GM21447 (cell line): ENCODE results near the gene SNRNP70.

Experiments used
- ATAC-seq: cut with Tn5 transposase; IDR thresholded peaks from one replicate; pipeline ENCODE4 v1.9.1; 2021; ENCODE audit not compliant: unreplicated experiment

Gene SNRNP70

GRCh38 chr19:49101160-49101559, 15.9 kb downstream of the SNRNP70 start:
- ATAC-seq: no peak

DNA sequence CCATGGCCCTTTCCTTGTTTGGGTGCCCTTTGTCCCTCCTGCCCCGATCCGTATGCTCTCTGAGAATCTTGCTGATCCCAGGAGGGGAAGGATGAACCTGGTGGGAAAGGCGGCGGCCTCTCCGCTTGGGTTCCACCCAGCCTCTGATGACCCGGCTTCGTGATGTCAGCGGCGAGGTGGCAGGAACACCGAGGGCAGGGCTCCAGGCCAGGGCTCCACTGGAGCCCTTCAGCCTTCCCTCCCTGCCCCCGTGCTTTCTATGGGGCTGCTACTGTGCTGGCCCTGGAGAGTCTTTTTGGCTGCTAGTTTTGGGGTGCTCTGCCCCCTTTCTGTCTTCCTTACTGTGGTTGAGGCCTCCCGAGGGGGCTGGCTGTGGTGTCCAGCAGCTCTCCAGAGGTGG, 17.1 kb downstream of the SNRNP70 start:
- no peak for ATAC-seq

- ATAC-seq: no peak
Observed at GRCh38 chr19:49103331-49104085, 18.3 kb downstream of the SNRNP70 start.

DNA sequence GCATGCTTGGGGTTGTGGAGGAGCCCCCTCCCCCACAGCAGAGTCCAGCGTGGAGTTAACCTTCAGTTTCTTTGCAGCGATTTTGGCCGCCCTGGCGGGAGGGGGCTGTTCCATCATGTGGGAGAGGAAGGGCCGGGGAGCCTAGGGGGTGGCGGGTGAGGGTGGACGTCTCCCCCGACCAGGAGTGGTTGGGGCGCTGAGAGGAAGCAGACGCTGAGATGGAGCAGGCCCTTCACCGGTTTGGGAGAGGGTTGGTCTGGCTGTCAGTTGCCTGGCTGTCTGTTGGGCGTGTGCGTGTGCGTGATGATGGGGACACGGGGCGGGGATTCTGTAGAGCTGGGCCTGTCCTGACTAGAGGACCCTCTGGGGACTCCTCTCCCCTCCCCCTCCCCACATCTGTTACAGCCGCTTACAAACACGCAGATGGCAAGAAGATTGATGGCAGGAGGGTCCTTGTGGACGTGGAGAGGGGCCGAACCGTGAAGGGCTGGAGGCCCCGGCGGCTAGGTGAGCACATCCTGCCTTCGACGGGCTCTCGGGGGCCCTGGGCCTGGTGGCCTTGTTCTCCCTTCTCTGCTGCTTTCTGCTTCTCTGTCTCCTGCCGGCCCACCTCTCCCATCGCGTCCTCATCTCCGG, 19.1 kb downstream of the SNRNP70 start:
- no peak for ATAC-seq

- no peak for ATAC-seq
Observed at GRCh38 chr19:49106648-49107135, 21.4 kb downstream of the SNRNP70 start.

DNA sequence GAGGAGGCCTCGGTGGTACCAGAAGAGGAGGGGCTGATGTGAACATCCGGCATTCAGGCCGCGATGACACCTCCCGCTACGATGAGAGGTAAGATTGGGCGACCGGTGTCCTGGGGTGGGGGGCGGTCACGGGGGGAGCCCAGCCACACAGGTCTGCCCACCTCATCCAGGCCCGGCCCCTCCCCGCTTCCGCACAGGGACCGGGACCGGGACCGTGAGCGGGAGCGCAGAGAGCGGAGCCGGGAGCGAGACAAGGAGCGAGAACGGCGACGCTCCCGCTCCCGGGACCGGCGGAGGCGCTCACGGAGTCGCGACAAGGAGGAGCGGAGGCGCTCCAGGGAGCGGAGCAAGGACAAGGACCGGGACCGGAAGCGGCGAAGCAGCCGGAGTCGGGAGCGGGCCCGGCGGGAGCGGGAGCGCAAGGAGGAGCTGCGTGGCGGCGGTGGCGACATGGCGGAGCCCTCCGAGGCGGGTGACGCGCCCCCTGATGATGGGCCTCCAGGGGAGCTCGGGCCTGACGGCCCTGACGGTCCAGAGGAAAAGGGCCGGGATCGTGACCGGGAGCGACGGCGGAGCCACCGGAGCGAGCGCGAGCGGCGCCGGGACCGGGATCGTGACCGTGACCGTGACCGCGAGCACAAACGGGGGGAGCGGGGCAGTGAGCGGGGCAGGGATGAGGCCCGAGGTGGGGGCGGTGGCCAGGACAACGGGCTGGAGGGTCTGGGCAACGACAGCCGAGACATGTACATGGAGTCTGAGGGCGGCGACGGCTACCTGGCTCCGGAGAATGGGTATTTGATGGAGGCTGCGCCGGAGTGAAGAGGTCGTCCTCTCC, 22.6 kb downstream of the SNRNP70 start:
- no peak for ATAC-seq

DNA sequence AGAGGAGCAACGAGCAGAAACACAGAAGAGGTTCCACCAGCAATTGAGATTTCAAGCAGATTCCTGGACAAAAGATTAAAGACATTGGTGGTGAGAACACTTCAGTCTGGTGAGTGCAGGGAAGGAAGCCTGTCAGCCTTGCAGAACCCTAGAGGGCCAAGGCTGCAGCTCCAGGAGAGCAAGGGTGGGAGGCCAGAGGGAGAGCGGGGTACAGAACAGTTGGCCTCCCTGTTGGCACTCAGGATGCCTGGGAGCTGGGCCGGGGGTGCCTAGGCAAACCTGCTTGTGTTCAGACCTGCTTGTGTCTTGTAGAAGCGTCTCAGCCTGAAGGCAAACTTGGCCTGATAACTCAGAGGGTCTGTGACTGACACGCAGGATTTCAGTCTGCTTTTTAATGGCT, 23.8 kb downstream of the SNRNP70 start:
- no peak for ATAC-seq

GRCh38 chr19:49109569-49110233, 24.4 kb downstream of the SNRNP70 start:
- no peak for ATAC-seq

DNA sequence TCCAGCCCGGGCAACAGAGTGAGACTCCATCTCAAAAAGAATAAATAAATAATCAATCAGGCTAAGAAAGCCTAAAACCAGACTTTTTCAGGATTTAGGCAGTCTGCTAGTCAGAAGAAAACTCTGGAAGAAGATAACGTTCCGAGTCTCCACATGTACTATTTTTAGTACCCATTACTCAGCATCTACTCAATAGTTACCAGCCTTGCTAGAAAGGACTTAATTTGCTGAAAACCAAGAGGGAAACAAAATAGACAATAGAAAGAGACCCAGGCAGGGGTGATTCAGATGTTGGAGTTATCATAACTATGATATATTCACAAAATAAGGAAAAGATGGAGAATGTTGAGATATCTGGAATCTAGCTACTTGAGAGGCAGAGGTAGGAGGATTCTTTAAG, 25.3 kb downstream of the SNRNP70 start:
- no peak for ATAC-seq

- ATAC-seq: no peak
Observed at GRCh38 chr19:49111218-49111998, 26.2 kb downstream of the SNRNP70 start.

GRCh38 chr19:49113762-49114629, 28.7 kb downstream of the SNRNP70 start, which contains the start of gene LIN7B:
Gene LIN7B (plus strand): TSS chr19:49114370. CDS start chr19:49114405, 35 bp downstream.
- peak; percentile 46 for ATAC-seq

DNA sequence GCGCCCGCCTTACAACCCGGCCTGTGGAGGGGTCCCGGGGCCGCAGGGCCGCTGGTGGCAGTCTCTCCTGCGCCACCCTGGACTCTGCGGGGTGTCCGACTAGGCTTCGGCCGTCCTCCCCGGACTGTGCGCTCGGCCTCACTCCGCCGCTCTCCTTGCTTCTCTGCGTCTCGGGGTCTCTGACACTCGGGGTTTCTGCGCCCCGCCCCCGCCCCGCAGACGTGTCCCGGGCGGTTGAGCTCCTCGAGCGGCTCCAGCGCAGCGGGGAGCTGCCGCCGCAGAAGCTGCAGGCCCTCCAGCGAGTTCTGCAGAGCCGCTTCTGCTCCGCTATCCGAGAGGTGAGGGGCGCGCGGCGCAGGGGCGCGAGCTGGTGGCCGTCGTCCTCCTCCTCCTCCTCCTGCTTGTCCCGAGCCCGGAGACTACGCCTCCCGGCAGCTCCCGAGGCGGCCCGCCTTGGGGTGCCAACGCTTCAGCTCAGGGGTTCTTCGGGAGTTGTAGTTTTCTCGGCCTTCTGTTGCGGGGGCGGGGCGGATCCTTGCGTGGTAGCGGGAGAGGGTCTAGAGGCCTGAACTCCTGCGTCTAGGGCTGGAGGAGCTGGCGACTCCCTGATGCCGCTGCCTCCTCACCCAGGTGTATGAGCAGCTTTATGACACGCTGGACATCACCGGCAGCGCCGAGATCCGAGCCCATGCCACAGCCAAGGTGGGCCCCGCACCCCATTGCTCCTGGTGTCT, 29.5 kb downstream of the SNRNP70 start:
- no peak for ATAC-seq

GRCh38 chr19:49116544-49116943, 31.3 kb downstream of the SNRNP70 start:
- no peak for ATAC-seq

DNA sequence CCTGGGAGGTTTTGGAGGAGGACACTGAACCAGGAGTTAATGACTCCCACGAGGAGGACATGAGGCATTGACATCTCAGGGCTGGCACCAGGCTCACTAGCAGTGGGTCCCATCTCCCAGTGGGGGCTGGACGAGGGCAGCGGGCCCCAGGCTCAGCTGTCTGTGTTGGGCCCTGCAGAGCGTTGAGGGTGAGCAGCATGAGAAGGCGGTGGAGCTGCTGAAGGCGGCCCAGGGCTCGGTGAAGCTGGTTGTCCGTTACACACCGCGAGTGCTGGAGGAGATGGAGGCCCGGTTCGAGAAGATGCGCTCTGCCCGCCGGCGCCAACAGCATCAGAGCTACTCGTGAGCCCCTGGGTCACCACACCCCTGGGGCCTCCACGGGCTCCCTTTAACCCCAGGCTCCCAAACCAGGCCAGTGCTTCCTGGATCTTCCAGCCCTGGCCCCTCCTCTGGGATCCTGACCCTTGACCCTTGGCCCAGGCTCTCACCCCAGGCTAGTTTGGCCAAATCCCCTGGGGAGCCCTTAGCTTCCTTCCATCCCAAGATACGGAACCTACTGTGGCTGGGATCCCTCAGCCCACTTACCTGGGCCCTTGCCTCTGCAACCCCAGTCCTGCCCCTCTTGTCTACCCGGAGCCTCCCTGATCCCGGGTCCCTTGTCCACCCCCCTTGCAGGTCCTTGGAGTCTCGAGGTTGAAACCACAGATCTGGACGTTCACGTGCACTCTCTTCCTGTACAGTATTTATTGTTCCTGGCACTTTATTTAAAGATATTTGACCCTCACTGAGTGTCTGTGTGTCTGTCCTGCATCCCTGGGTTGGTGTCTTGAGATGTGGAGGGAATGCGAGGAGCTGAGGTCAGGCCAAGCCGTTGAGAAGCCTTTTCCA, 32.7 kb downstream of the SNRNP70 start:
- no peak for ATAC-seq

GRCh38 chr19:49118565-49119410, 33.5 kb downstream of the SNRNP70 start, which contains the start of gene C19orf73:
Gene C19orf73 (minus strand): TSS chr19:49119143. CDS start chr19:49119022, 121 bp downstream.
- peak; percentile 67 for ATAC-seq
